ENCODE measurements around the gene CCDC81. TPM values are rescaled to one million over a fixed set of nuclear protein-coding genes. Genes with fewer than 3 reads are reported as not detected.

The CCDC81 gene
- total and polyA plus RNA-seq, 2 of the 4 experiments (the other 2 are of a cell fraction): 3.1 to 6.5 TPM

DNA sequence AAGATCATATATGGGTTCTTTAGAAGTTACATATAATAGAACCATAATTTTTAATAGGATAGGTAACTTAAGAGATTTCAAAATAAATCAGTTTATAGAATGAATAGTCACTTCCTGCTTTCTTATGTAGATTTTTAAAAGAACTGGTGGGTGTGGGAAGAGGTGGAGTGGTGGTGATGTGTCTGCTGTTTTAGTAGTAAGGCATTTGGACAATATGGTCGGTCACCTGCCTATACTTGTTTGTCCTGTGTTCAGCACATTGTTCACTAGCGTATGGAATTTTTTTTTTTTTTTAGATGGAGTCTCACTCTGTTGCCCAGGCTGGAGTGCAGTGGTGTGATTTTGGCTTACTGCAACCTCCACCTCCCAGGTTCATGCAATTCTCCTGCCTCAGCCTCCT lies 39.3 kb downstream of the CCDC81 start:
- Histone ChIP-seq H3K4me3 (ENCODE audit: insufficient read depth, low read depth, low read length) (no peak overlapping the region), H3K4ac (ENCODE audit: low read depth, low read length) (no peak overlapping the region), H3K27me3 (ENCODE audit: control insufficient read depth, insufficient read depth, low read length) (no peaks in the 10 kb centered on the region), H2AK9ac (replicated peaks; ENCODE audit: low read depth, low read length, poor library complexity) (no peak overlapping the region), H3K18ac (ENCODE audit: low read depth, low read length) (no peak overlapping the region), H2AFZ (replicated peaks; ENCODE audit: low read length, poor library complexity) (no peak overlapping the region), H2BK15ac (ENCODE audit: low read depth, low read length) (no peak overlapping the region), H2BK5ac (ENCODE audit: low read depth, low read length, poor library complexity, severe bottlenecking) (no peak overlapping the region), H3K27ac (ENCODE audit: insufficient read depth, low read length) (no peak overlapping the region), H2BK120ac (ENCODE audit: low read depth, low read length) (no peak overlapping the region), H3K9me1 (ENCODE audit: insufficient read depth, low read length) (no peaks in the 10 kb centered on the region), H3K23ac (ENCODE audit: low read depth, low read length) (no peak overlapping the region), H4K20me1 (ENCODE audit: insufficient read depth, low read length) (no peaks in the 10 kb centered on the region), H2BK20ac (ENCODE audit: low read depth, low read length) (no peak overlapping the region), H4K8ac (ENCODE audit: low read depth in 2 of 2, low read length in 2 of 2) (no peak overlapping the region), H3K56ac (ENCODE audit: extremely low read depth, insufficient read depth, low read length) (no peak overlapping the region), H4K91ac (ENCODE audit: insufficient read depth, low read depth, low read length) (no peak overlapping the region), H2AK5ac (ENCODE audit: low read depth, low read length) (no peak overlapping the region), H3K79me1 (ENCODE audit: low read depth in 1 of 2, low read length in 2 of 2) (no peaks in the 10 kb centered on the region), H4K5ac (ENCODE audit: low read depth, low read length) (no peak overlapping the region), H3K9ac (ENCODE audit: low read depth, low read length) (no peak overlapping the region), H3K9me3 (ENCODE audit: control insufficient read depth, insufficient read depth, low read length) (no peaks in the 10 kb centered on the region), H3K4me2 (ENCODE audit: low read depth, low read length) (no peak overlapping the region), H3K36me3 (ENCODE audit: control insufficient read depth, insufficient read depth, low read length) (no peaks in the 10 kb centered on the region), H3K14ac (replicated peaks; ENCODE audit: low read depth, low read length) (no peak overlapping the region), H3K4me1 (ENCODE audit: control insufficient read depth, insufficient read depth, low read length) (peaks cover 3% of the 10 kb centered on the region)
- dilution Hi-C loops (cut with HindIII; ENCODE audit: low sequenced_read_pairs, unreplicated experiment): no loop called here
- in situ Hi-C loops (cut with MboI; ENCODE audit: low sequenced_read_pairs): no loop called here
- no peak for ATAC-seq (ENCODE audit: low read depth)
- no TSS peak for BruUV-seq (replicated peaks)
- CTCF ChIA-PET: interaction anchor here (0.9 kb wide), 1 partner anchor 51 kb away, joined by 3 read pairs; no protein-coding TSS in a partner anchor
- no CpG with 5 or more reads among the region's 2 CpGs for WGBS, 2 experiments (ENCODE audit: extremely low coverage in 2 of 2, insufficient read length in 1 of 2)
- DNase-seq: no peak
- TF ChIP-seq, protein P1, sequence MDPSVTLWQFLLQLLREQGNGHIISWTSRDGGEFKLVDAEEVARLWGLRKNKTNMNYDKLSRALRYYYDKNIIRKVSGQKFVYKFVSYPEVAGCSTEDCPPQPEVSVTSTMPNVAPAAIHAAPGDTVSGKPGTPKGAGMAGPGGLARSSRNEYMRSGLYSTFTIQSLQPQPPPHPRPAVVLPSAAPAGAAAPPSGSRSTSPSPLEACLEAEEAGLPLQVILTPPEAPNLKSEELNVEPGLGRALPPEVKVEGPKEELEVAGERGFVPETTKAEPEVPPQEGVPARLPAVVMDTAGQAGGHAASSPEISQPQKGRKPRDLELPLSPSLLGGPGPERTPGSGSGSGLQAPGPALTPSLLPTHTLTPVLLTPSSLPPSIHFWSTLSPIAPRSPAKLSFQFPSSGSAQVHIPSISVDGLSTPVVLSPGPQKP (IDR thresholded peaks at IDR 0.05; ENCODE audit: borderline replicate concordance, low read depth, low read length): no peak
- no peak for TF ChIP-seq FOS (IDR thresholded peaks at IDR 0.05; ENCODE audit: low read depth, low read length)
- no peak for TF ChIP-seq MAFK (IDR thresholded peaks at IDR 0.05; ENCODE audit: low read depth, low read length)
- TF ChIP-seq NFE2L2 (IDR thresholded peaks at IDR 0.05; ENCODE audit: low read depth, low read length): no peak
- TF ChIP-seq, protein P2, sequence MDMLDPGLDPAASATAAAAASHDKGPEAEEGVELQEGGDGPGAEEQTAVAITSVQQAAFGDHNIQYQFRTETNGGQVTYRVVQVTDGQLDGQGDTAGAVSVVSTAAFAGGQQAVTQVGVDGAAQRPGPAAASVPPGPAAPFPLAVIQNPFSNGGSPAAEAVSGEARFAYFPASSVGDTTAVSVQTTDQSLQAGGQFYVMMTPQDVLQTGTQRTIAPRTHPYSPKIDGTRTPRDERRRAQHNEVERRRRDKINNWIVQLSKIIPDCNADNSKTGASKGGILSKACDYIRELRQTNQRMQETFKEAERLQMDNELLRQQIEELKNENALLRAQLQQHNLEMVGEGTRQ (IDR thresholded peaks at IDR 0.05; ENCODE audit: low read depth, low read length): no peak
- TF ChIP-seq BHLHE40 (IDR thresholded peaks at IDR 0.05; ENCODE audit: low read depth, low read length): no peak
- TF ChIP-seq MXI1 (IDR thresholded peaks at IDR 0.05; ENCODE audit: borderline replicate concordance, low read depth, low read length): no peak
- TF ChIP-seq, protein P3, sequence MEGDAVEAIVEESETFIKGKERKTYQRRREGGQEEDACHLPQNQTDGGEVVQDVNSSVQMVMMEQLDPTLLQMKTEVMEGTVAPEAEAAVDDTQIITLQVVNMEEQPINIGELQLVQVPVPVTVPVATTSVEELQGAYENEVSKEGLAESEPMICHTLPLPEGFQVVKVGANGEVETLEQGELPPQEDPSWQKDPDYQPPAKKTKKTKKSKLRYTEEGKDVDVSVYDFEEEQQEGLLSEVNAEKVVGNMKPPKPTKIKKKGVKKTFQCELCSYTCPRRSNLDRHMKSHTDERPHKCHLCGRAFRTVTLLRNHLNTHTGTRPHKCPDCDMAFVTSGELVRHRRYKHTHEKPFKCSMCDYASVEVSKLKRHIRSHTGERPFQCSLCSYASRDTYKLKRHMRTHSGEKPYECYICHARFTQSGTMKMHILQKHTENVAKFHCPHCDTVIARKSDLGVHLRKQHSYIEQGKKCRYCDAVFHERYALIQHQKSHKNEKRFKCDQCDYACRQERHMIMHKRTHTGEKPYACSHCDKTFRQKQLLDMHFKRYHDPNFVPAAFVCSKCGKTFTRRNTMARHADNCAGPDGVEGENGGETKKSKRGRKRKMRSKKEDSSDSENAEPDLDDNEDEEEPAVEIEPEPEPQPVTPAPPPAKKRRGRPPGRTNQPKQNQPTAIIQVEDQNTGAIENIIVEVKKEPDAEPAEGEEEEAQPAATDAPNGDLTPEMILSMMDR (conservative IDR thresholded peaks at IDR 0.05; ENCODE audit: low read depth, low read length): no peak
- TF ChIP-seq CHD1 (IDR thresholded peaks at IDR 0.05; ENCODE audit: low read depth, low read length): no peak
- TF ChIP-seq POLR2A (IDR thresholded peaks at IDR 0.05; ENCODE audit: low read depth, low read length): no peak
- no peak for TF ChIP-seq CEBPB (IDR thresholded peaks at IDR 0.05; ENCODE audit: low read depth, low read length)
- no peak for TF ChIP-seq MAZ (IDR thresholded peaks at IDR 0.05; ENCODE audit: borderline replicate concordance, low read depth, low read length)
- no peak for TF ChIP-seq RAD21 (IDR thresholded peaks at IDR 0.05; ENCODE audit: low read length)
- no peak for TF ChIP-seq RFX5 (IDR thresholded peaks at IDR 0.05; ENCODE audit: low read depth, low read length)
- TF ChIP-seq SMC3 (IDR thresholded peaks at IDR 0.05; ENCODE audit: low read depth, low read length): no peak
- POLR2A ChIA-PET (ENCODE audit: unreplicated experiment): no interaction called here
- intact Hi-C loops (cut with micrococcal nuclease): no loop called here
